NOMO-1 treated with DMSO at 0.1 percent for 48 hours (cell line): ENCODE results near the gene VARS2.
A peak's percentile ranks its signal among the peaks of the same experiment; 100 is the strongest.

Experiments used
- DNase-seq: peaks from one replicate; lab custom pipeline; 2025; ENCODE audit not compliant: unreplicated experiment; lab: John Stamatoyannopoulos, UW

VARS2 gene

GRCh38 chr6:30884521-30885480 is 29.2 kb upstream of the VARS2 start:
- DNase-seq = peak; percentile 18

GRCh38 chr6:30885481-30885998 is 28.5 kb upstream of the VARS2 start:
- no peak for DNase-seq

- no peak for DNase-seq
Measured at GRCh38 chr6:30885999-30886896, 27.8 kb upstream of the VARS2 start.

GRCh38 chr6:30886897-30887255 is 27.2 kb upstream of the VARS2 start:
- DNase-seq = no peak

- no peak for DNase-seq
Measured at GRCh38 chr6:30887901-30888815, 25.9 kb upstream of the VARS2 start.

- DNase-seq = no peak
Measured at GRCh38 chr6:30888816-30889495, 25.1 kb upstream of the VARS2 start.

GRCh38 chr6:30889496-30889885 is 24.5 kb upstream of the VARS2 start:
- DNase-seq = no peak

GRCh38 chr6:30889921-30890645 is 24.0 kb upstream of the VARS2 start:
- no peak for DNase-seq

- DNase-seq = no peak
Measured at GRCh38 chr6:30890646-30891449, 23.2 kb upstream of the VARS2 start.

GRCh38 chr6:30891450-30891723 is 22.7 kb upstream of the VARS2 start:
- no peak for DNase-seq

GRCh38 chr6:30891816-30892538 is 22.1 kb upstream of the VARS2 start:
- no peak for DNase-seq

- no peak for DNase-seq
Measured at GRCh38 chr6:30893001-30893591, 20.9 kb upstream of the VARS2 start.

- DNase-seq = no peak
Measured at GRCh38 chr6:30893666-30894065, 20.4 kb upstream of the VARS2 start.

GRCh38 chr6:30894381-30894780 is 19.7 kb upstream of the VARS2 start:
- no peak for DNase-seq

- no peak for DNase-seq
Measured at GRCh38 chr6:30894935-30895334, 19.1 kb upstream of the VARS2 start.

- DNase-seq = no peak
Measured at GRCh38 chr6:30895343-30895742, 18.7 kb upstream of the VARS2 start.

GRCh38 chr6:30896541-30896940 is 17.5 kb upstream of the VARS2 start:
- DNase-seq = no peak

GRCh38 chr6:30897882-30898281 is 16.2 kb upstream of the VARS2 start:
- DNase-seq = no peak
